Left lung (tissue), 10 donors: ENCODE measurements around the gene DMWD. TPM values are rescaled to one million over a fixed set of nuclear protein-coding genes. Genes with fewer than 3 reads are reported as not detected.
A peak's percentile ranks its signal among the peaks of the same experiment; 100 is the strongest.

Source experiments
- ATAC-seq: fragments of 200-7000 bp; cut with Tn5 transposase; one replicate; pipeline ENCODE4 v1.9.1; 2020; ENCODE audit warnings: moderate library complexity
- DNase-seq, 4 donors: peaks; one replicate each; pipeline ENCODE4 v3.0.0-alpha.2; 2013 to 2020
- H3K27ac ChIP-seq, 2 donors: fragments of 200-600 bp; sonication (generic) in 1 of 2; one replicate each; pipeline versions ENCODE4 v1.5.0 to v1.8.0; 2020 to 2021
- H3K27me3 ChIP-seq, 2 donors: fragments of 200-600 bp; sonication (generic) in 1 of 2; one replicate each; pipeline versions ENCODE4 v1.5.0 to v1.8.0; 2020 to 2021
- H3K36me3 ChIP-seq, 2 donors: fragments of 200-600 bp; sonication (generic) in 1 of 2; one replicate each; pipeline versions ENCODE4 v1.5.0 to v1.8.0; 2020 to 2021
- H3K4me1 ChIP-seq, 2 donors: fragments of 200-600 bp; one replicate each; pipeline ENCODE4 v1.8.0; 2021
- H3K4me3 ChIP-seq, 2 donors: fragments of 200-600 bp; sonication (generic) in 1 of 2; one replicate each; pipeline versions ENCODE4 v1.5.0 to v1.8.0; 2020 to 2021; ENCODE audit warnings: mild to moderate bottlenecking in 1 of 2
- H3K9me3 ChIP-seq, 2 donors: fragments of 200-600 bp; sonication (generic) in 1 of 2; one replicate each; pipeline versions ENCODE4 v1.5.0 to v1.8.0; 2020 to 2021
- intact Hi-C, 2 donors: fragments of 100-400 bp; cut with DNase I; formaldehyde crosslinking; loops; one replicate each; pipeline versions ENCODE4 v1.11.2 to v1.14.2; 2022
- polyA plus RNA-seq, 6 donors: library from polyadenylated mRNA; unstranded; fragments of 120-200 nt; gene quantifications; one replicate each; pipeline ENCODE4 v1.2.1, GENCODE V29; 2013; ENCODE audit not compliant: insufficient read length in 6 of 6
- total RNA-seq, 2 donors: library from RNA; stranded (reverse); fragmentation: NEBNext Ultra II Directional; extraction: Animal tissue kit (Norgen Biotek cat#: 25700); gene quantifications; one replicate each; pipeline ENCODE4 v1.2.1, GENCODE V29; 2021
- TF ChIP-seq, protein P1 (sequence below), 2 donors: fragments of 200-600 bp; sonication (generic) in 1 of 2; IDR thresholded peaks; one replicate each; pipeline versions ENCODE4 v1.5.0 to v1.8.0; 2021; ENCODE audit warnings: antibody characterized with exemption in 2 of 2
- donor health status: DM: no; HTN: yes; CAD: no.
- donor health status: DM: no; HTN: no; CAD: no.

Gene DMWD
- total and polyA plus RNA-seq, 8 donors: 29.6 to 51.4 (median 40.2) TPM

DNA sequence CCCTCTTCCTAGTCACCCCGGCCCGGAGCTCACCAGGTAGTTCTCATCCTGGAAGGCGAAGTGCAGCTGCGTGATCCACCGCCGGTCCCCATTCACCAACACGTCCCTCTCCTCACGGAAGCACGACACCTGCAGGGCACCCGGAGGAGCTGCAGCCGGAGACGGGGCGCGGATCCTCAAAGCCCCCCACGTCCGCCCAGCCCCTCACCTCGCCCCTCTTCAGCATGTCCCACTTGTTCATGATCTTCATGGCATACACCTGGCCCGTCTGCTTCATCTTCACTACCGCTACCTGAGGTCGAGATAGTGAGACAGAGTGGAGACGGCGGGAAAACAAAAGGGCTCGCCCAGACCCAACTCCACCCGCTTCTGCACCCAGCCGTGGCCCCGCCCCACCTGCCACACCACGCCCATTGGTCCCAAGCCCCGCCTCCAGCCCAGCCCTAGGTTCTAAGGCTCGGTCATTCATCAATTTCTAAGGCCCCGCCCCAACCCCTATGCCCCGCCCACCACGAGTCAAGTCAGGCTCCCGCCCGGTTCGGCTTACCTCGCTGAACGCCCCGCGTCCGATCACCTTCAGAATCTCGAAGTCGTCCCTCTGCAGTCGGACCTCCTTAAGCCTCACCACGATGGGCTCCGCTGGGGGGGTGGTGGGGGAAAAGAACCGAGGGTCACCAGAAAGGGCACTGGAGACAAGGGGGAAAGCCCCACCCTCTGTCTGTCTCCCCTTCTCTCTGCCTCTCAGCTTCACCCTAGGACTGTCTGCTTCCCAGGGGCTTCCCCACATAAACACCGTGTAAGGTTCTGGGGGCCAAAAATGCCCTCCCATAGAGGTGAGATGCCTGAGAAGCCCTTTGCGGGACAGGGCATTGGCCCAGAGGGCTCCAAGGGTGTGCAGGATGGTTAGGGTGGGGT, 13.2 kb downstream of the DMWD start:
- Histone ChIP-seq H3K27me3 (peaks cover 0 to 92% of the 10 kb centered on the region in 2 donors), H3K36me3 (peaks cover 0 to 25% of the 10 kb centered on the region in 2 donors), H3K4me1 (peaks cover 11 to 42% of the 10 kb centered on the region in 2 donors), H3K9me3 (no peaks in the 10 kb centered on the region), H3K4me3 (peak overlapping the region in 1 of 2 donors; percentile 7), H3K27ac (no peak overlapping the region)
- intact Hi-C loops: no loop called here
- TF ChIP-seq, protein P1, sequence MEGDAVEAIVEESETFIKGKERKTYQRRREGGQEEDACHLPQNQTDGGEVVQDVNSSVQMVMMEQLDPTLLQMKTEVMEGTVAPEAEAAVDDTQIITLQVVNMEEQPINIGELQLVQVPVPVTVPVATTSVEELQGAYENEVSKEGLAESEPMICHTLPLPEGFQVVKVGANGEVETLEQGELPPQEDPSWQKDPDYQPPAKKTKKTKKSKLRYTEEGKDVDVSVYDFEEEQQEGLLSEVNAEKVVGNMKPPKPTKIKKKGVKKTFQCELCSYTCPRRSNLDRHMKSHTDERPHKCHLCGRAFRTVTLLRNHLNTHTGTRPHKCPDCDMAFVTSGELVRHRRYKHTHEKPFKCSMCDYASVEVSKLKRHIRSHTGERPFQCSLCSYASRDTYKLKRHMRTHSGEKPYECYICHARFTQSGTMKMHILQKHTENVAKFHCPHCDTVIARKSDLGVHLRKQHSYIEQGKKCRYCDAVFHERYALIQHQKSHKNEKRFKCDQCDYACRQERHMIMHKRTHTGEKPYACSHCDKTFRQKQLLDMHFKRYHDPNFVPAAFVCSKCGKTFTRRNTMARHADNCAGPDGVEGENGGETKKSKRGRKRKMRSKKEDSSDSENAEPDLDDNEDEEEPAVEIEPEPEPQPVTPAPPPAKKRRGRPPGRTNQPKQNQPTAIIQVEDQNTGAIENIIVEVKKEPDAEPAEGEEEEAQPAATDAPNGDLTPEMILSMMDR (IDR thresholded peaks at IDR 0.05): peak; percentile 54 to 63
- ATAC-seq (peak; percentile 89), DNase-seq (peak in 3 of 4 donors; percentile 73 to 92 (median 81))

DNA sequence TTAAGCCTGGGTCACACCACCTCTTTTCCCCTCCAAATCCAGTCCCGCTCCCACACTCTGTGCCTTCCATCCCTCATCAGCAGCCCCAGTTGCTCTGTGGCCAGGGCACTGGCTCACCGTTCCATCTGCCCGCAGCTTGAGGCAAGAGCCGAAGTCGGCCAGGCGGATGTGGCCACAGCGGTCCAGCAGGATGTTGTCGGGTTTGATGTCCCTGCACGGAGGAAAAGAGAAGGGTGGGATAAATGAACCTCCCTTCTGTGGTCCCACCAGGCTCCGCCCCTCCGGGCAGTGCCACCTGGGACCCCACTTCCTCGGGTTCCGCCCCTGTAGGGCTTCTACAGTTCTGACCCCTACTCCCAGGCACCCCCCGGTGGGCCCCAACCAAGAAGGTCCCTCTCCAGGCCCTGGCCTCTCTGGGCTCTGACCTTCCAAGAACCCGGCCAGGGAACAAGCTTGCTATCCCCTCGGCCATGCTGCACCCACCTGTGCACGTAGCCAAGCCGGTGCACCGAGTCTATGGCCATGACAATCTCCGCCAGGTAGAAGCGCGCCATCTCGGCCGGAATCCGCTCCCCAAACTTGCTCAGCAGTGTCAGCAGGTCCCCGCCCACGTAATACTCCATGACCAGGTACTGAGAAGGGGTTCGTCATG, 14.5 kb downstream of the DMWD start:
- Histone ChIP-seq H3K27me3 (peaks cover 0 to 92% of the 10 kb centered on the region in 2 donors), H3K36me3 (peaks cover 0 to 29% of the 10 kb centered on the region in 2 donors), H3K27ac (no peak overlapping the region), H3K9me3 (no peaks in the 10 kb centered on the region), H3K4me1 (peaks cover 8 to 37% of the 10 kb centered on the region in 2 donors), H3K4me3 (no peak overlapping the region)
- intact Hi-C loops: no loop called here
- DNase-seq (peak in 1 of 4 donors; percentile 63), ATAC-seq (no peak)
- TF ChIP-seq, protein P1 (IDR thresholded peaks at IDR 0.05): no peak

DNA sequence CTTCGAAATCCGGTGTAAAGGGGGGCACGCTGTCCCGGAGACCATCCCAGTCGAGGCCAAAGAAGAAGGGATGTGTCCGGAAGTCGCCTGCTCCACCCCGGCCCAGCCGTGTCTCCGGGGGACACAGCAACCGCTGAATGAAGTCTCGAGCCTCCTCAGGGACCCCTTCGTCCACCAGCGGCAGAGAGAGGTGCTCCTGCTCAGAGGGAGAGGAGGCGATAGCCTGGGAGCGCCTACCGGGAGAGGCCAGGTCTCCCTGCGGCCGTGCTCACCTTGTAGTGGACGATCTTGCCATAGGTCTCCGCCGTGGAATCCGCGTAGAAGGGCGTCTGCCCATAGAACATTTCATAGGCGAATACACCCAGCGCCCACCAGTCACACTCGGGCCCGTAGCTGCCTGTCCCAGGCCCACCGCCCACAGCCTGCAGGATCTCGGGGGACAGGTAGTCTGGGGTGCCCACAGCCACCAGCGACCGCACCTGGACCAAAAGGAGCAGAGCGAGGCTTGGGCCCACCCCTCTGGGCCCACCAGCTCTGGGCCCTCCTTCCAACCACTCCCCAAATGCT, 15.2 kb downstream of the DMWD start:
- Histone ChIP-seq H3K36me3 (peaks cover 0 to 35% of the 10 kb centered on the region in 2 donors), H3K4me1 (peaks cover 8 to 37% of the 10 kb centered on the region in 2 donors), H3K27ac (no peak overlapping the region), H3K9me3 (no peaks in the 10 kb centered on the region), H3K27me3 (peaks cover 0 to 92% of the 10 kb centered on the region in 2 donors), H3K4me3 (no peak overlapping the region)
- DNase-seq (peak in 1 of 4 donors; percentile 72), ATAC-seq (no peak)
- intact Hi-C loops: no loop called here
- TF ChIP-seq, protein P1 (IDR thresholded peaks at IDR 0.05): no peak

DNA sequence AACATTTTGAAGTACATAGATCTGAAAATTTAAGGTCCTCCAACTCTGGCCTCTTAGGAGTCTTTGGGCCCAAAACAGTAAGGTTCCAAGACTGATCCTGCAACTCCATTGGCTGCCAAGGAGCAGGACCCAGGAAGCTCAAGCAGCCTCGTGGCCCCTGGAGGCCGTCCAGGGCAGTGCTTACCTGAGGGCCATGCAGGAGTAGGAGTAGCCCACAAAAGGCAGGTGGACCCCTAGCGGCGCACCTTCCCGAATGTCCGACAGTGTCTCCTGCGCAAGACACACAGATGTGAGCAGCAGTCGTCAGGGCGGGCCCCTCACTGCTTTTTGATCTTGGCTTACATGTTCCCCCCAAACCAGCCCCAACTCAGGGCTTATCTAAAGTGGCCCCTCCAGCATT, 17.9 kb downstream of the DMWD start:
- ATAC-seq (no peak), DNase-seq (peak in 1 of 4 donors; percentile 41)
- Histone ChIP-seq H3K27me3 (peaks cover 0 to 92% of the 10 kb centered on the region in 2 donors), H3K36me3 (peaks cover 0 to 35% of the 10 kb centered on the region in 2 donors), H3K27ac (no peak overlapping the region), H3K4me1 (peaks cover 3 to 27% of the 10 kb centered on the region in 2 donors), H3K4me3 (no peak overlapping the region), H3K9me3 (no peaks in the 10 kb centered on the region)
- TF ChIP-seq, protein P1 (IDR thresholded peaks at IDR 0.05): no peak
- intact Hi-C loops: no loop called here
